ENCODE data around the gene PABPN1L. TPM values are rescaled to one million over a fixed set of nuclear protein-coding genes. Genes with fewer than 3 reads are reported as not detected.

PABPN1L gene
- total and polyA plus RNA-seq, 2 donors (not counting 3 experiments of a cell fraction or from before 2014, with no cell fraction given): not detected

DNA sequence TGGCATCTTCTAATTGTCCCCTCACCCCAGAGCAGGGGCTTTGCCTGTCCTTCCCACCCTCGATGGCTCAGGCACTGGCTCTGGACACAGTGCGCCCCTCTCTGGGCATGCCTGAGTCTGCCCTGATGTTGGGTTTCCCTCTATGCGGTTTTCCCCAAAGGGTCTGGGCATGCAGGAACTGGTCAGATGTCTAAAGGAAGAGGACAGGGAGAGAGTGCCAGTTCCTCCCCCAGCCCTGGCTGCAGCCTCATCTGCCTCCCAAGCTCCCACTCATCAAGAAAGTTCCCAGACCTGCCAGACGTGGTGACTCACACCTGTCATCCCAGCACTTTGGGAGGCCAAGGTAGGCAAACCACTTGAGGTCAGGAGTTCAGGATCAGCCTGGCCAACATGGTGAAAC is 41.3 kb upstream of the PABPN1L start:
- FAIRE-seq (no peak), DNase-seq (ENCODE audit: low read depth, low spot score) (no peak)
- Histone ChIP-seq H3K9me3 (replicated peaks; ENCODE audit: control insufficient read depth, insufficient read depth, low read length) (no peaks in the 10 kb centered on the region), H4K20me1 (replicated peaks; ENCODE audit: control insufficient read depth, extremely low read depth, insufficient read depth, low read length) (no peaks in the 10 kb centered on the region), H3K9ac (replicated peaks; ENCODE audit: extremely low read depth, insufficient read depth, low read length) (no peak overlapping the region), H3K9me1 (replicated peaks; ENCODE audit: control insufficient read depth, extremely low read depth, insufficient read depth, low read length) (no peaks in the 10 kb centered on the region), H3K4me3 (replicated peaks in 1 of 3; ENCODE audit: insufficient read depth in 1 of 3, low read depth in 1 of 3, low read length in 3 of 3) (no peak overlapping the region), H3K4me2 (ENCODE audit: insufficient read depth, low read length) (no peak overlapping the region), H2AFZ (ENCODE audit: low read depth, low read length) (no peak overlapping the region), H3K27me3 (ENCODE audit: control insufficient read depth in 2 of 2, insufficient read depth in 2 of 2, low read length in 2 of 2) (no peaks in the 10 kb centered on the region), H3K4me1 (ENCODE audit: control insufficient read depth, extremely low read depth, insufficient read depth, low read length) (no peaks in the 10 kb centered on the region), H3K27ac (ENCODE audit: insufficient read depth, low read depth, low read length) (no peak overlapping the region), H3K79me2 (ENCODE audit: control insufficient read depth, insufficient read depth, low read length) (no peaks in the 10 kb centered on the region), H3K36me3 (ENCODE audit: control insufficient read depth in 2 of 2, extremely low read depth in 1 of 2, insufficient read depth in 2 of 2, low read length in 2 of 2) (no peaks in the 10 kb centered on the region)
- POLR2A ChIA-PET: no interaction called here
- CTCF ChIA-PET: interaction anchor here (1.6 kb wide), 1 partner anchor 50 kb away, joined by 4 read pairs; no protein-coding TSS in a partner anchor
- dilution Hi-C loops (cut with MboI; ENCODE audit: extremely low pct_ligation_motif_present, low sequenced_read_pairs) (no loop called here), intact Hi-C loops (cut with micrococcal nuclease) (no loop called here)
- BruUV-seq (replicated peaks): no TSS peak
- TF ChIP-seq MYC (IDR thresholded peaks at IDR 0.05; ENCODE audit: low read depth, low read length): no peak
- TF ChIP-seq, protein P1, sequence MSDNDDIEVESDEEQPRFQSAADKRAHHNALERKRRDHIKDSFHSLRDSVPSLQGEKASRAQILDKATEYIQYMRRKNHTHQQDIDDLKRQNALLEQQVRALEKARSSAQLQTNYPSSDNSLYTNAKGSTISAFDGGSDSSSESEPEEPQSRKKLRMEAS (IDR thresholded peaks at IDR 0.05; ENCODE audit: insufficient read depth, insufficient read length): no peak
- TF ChIP-seq, protein P2, sequence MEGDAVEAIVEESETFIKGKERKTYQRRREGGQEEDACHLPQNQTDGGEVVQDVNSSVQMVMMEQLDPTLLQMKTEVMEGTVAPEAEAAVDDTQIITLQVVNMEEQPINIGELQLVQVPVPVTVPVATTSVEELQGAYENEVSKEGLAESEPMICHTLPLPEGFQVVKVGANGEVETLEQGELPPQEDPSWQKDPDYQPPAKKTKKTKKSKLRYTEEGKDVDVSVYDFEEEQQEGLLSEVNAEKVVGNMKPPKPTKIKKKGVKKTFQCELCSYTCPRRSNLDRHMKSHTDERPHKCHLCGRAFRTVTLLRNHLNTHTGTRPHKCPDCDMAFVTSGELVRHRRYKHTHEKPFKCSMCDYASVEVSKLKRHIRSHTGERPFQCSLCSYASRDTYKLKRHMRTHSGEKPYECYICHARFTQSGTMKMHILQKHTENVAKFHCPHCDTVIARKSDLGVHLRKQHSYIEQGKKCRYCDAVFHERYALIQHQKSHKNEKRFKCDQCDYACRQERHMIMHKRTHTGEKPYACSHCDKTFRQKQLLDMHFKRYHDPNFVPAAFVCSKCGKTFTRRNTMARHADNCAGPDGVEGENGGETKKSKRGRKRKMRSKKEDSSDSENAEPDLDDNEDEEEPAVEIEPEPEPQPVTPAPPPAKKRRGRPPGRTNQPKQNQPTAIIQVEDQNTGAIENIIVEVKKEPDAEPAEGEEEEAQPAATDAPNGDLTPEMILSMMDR (IDR thresholded peaks at IDR 0.05; ENCODE audit: extremely low read depth in 1 of 2, insufficient read depth in 1 of 2, low read depth in 1 of 2, low read length in 2 of 2): no peak
- no peak for TF ChIP-seq POLR2AphosphoS5 (IDR thresholded peaks at IDR 0.05; ENCODE audit: insufficient read depth, low read depth, low read length)
- TF ChIP-seq JUN (IDR thresholded peaks at IDR 0.05; ENCODE audit: borderline replicate concordance, insufficient read depth, insufficient read length, low read depth): no peak
- no peak for TF ChIP-seq GATA2 (IDR thresholded peaks at IDR 0.05; ENCODE audit: insufficient read depth, insufficient read length, low read depth, low read length)
- TF ChIP-seq POLR2A (IDR thresholded peaks at IDR 0.05; ENCODE audit: low read depth, low read length): no peak
- no peak for TF ChIP-seq EZH2 (IDR thresholded peaks at IDR 0.05; ENCODE audit: borderline replicate concordance, low read depth, low read length, severe bottlenecking)
- TF ChIP-seq FOS (IDR thresholded peaks at IDR 0.05; ENCODE audit: borderline replicate concordance, insufficient read depth, low read length): no peak

All from endothelial cell of umbilical vein (primary cell).